ENCODE measurements around the gene MUCL3.
"Not testable (repeated sequence)": the region's sequence is repeated elsewhere in the genome, so short reads cannot be mapped to it uniquely, and the experiment has no call there.

The MUCL3 gene, protein sequence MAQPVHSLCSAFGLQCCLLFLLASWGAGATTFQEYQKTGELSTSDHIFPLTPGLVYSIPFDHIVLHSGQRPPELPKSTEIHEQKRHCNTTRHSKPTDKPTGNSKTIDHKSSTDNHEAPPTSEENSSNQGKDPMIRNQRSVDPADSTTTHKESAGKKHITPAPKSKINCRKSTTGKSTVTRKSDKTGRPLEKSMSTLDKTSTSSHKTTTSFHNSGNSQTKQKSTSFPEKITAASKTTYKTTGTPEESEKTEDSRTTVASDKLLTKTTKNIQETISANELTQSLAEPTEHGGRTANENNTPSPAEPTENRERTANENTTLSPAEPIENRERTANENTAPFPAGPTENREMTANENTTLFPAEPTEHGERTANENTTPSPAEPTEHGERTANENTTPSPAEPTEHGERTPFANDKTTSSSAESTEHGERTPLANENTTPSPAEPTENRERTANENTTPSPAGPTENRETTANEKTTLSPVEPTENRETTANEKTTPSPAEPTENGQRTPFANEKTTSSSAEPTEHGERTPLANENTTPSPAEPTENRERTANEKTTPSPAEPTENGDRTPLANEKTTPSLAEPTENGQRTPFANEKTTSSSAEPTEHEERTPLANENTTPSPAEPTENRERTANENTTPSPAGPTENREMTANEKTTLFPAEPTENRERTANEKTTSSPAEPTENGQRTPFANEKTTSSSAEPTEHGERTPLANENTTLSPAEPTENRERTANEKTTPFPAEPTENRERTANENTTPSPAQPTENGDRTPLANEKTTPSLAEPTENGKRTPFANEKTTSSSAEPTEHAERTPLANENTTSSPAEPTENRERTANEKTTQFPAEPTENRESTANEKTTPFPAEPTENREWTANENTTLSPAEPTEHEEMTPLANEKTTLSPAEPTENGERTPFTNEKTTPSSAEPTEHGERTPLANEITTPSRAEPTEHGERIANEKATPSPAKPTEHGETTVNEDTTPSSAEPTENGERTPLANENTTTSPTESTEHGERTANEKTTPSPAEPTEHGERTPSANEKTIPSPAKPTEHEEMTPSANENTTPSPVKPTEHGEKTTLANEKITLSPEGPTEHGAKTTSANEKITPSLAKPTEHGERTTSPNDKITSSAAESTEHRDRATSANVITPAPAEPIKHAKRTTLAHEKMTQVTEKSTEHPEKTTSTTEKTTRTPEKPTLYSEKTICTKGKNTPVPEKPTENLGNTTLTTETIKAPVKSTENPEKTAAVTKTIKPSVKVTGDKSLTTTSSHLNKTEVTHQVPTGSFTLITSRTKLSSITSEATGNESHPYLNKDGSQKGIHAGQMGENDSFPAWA (N-terminal part only)

DNA sequence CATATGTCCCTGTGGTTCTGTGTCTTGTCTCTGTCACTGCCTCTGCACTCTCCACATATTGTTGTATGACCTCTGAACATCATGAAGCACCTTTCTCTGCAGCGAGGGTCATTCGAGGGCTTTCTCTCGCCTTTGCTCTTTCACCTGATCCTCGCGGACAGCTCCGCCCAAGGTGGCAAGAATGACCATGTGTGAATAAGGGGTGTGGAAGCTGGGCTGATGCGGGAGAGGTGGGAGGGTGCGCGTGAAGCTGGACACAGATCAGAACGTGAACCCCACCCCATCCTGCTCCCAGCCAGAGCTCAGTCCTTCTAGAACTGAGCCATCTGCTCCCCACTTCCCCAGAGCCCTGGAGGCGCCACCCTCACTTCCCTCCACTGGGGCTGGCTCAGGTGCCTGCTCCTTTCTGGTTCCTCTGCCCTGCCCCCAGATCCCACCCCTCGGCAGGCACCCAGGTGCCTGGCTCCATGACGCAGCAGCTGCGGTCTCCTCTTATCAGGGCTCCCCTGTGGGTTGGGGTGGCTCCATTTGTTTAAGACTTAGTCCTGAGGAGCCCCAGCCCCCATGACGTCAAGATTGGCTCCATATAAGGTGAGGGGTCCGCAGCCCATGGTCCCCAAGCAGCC, at the start of gene MUCL3:
MUCL3 (plus strand) TSS at position 613 of the 626 bp plus-strand sequence. CDS start 27 bp downstream, outside the sequence.
- no peak for DNase-seq (ENCODE audit: low read depth)

DNA sequence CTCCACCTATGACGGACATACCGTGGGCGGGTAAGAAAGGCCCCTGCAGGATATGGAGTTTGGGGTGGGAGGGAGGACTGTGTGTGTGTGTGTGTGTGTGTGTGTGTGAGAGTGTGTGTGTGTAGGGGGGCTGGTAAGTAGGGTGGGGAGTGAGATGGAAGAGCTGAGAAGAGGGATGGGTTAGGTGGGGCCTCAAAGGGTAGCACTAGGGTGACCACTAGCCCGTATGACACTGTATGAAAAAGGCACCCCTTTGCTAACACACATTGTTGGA, 49.4 kb upstream of the MUCL3 start:
- no peak for DNase-seq (ENCODE audit: low read depth)

DNA sequence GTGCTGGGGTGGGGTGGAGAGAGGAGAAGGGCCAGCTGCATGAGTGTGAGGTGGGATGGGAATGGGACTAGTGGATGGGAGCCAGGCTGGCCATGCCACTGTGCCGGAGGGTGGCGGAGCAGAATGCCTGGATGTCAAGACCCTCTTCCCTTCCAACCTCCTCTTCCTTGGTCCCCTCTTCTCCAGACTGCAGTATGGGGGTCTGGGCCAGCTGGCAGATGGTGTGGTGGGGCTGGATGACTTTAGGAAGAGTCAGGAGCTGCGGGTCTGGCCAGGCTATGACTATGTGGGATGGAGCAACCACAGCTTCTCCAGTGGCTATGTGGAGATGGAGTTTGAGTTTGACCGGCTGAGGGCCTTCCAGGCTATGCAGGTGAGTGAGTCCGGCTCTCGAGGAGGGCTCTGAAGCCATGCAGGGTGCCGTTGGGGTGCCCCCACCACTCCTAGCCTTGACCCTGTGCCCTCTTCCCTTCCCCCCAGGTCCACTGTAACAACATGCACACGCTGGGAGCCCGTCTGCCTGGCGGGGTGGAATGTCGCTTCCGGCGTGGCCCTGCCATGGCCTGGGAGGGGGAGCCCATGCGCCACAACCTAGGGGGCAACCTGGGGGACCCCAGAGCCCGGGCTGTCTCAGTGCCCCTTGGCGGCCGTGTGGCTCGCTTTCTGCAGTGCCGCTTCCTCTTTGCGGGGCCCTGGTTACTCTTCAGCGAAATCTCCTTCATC, 48.8 kb upstream of the MUCL3 start:
- no peak for DNase-seq (ENCODE audit: low read depth)

DNA sequence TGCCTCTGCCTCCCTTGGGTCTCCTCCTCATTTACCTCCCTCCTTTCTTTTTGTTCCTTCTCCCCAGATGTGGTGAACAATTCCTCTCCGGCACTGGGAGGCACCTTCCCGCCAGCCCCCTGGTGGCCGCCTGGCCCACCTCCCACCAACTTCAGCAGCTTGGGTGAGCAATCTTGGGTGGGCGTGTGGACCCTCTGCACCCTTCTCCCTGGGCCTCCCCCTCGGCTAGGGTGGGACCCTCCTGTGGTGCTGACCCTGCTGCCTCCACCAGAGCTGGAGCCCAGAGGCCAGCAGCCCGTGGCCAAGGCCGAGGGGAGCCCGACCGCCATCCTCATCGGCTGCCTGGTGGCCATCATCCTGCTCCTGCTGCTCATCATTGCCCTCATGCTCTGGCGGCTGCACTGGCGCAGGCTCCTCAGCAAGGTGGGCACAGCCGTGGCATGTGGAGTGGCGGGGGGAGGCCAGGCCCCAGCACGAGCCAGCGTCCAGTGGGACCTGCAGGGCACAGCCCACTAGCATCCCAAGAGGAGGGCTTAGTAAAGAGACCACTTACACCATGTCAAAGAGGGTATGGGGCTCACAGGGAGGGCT, 47.7 kb upstream of the MUCL3 start:
- DNase-seq (ENCODE audit: low read depth), result no peak

DNA sequence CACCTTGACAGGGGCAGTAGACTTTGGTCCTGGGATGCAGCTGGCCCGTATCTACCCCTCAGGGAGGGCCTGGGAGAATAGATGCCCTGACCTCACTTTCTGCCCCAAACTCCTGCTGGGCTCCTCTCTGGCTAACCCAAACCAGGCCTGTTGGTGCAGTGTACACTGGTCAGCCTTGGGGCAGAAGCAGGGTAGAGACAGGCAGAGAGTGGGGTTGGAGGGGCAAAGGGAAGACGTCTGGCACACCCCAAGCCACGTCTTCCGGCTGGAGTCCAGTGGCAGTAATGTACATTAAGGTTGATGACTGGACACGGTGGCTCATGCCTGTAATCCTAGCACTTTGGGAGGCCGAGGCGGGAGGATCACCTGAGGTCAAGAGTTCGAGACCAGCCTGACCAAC, 47.1 kb upstream of the MUCL3 start:
- DNase-seq (ENCODE audit: low read depth), result no peak

DNA sequence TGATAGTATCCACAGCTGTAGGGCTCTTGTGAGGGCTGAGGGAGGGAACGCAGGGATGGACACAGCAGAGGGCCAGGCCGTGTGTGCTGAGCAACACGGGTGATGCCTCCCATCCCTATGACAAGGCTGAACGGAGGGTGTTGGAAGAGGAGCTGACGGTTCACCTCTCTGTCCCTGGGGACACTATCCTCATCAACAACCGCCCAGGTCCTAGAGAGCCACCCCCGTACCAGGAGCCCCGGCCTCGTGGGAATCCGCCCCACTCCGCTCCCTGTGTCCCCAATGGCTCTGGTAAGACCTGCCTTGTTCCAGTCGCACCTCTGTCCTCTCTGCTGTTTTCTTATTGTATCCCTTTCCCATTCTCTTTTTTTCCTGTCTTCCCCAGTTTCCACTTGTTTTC, 46.4 kb upstream of the MUCL3 start:
- no peak for DNase-seq (ENCODE audit: low read depth)

DNA sequence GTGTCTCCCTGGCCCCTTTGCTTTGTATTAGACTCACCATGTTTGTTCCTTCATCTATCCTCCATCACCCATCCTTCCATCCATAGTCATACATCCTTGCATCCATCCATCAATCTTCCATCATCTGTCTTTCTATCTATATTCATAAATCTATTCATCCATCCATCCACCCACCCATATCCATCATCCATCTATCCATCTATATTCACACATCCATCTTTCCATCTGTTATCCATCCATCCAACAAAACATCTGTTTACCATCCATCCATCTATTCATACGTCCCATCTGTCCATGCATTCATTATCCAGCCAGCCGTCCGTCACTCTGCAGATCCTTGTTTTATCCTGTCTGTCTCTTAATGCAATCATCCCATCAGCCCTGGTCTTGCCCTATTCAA, 45.8 kb upstream of the MUCL3 start:
- no peak for DNase-seq (ENCODE audit: low read depth)

DNA sequence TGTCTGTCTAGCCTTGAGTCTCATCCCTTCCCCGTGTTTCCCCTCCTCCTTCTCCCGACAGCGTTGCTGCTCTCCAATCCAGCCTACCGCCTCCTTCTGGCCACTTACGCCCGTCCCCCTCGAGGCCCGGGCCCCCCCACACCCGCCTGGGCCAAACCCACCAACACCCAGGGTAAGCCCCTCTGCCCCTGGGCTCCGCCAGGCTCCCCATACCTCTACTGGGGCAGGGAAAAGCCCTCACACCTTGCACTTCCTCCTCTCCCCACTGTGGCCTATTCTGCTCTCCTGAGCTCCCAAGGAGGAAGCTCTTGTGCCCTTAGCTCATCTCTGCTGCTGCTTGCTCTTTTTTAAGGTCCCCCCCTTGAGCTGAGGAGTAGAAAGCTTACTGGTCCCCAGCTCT, 45.4 kb upstream of the MUCL3 start:
- DNase-seq (ENCODE audit: low read depth), result no peak

DNA sequence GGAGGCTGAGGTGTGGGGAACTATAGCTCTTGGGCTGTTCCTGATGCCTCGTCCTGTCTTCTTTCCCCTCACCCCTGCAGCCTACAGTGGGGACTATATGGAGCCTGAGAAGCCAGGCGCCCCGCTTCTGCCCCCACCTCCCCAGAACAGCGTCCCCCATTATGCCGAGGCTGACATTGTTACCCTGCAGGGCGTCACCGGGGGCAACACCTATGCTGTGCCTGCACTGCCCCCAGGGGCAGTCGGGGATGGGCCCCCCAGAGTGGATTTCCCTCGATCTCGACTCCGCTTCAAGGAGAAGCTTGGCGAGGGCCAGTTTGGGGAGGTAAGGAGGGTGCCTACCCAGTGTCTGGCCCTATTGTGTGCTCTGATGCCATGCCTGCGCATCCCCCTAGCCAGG, 44.2 kb upstream of the MUCL3 start:
- DNase-seq (ENCODE audit: low read depth), result no peak

DNA sequence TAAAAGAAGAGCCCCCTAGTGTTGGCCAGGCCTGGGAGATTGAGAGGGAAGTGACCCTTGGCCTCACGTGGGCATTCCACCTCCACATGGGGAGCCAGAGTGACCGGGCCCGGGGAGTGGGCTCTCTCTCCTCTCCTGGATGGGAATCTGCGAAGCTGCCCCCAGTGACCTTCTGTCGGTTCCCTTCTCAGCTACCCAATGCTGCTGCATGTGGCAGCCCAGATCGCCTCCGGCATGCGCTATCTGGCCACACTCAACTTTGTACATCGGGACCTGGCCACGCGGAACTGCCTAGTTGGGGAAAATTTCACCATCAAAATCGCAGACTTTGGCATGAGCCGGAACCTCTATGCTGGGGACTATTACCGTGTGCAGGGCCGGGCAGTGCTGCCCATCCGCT, 42.9 kb upstream of the MUCL3 start:
- no peak for DNase-seq (ENCODE audit: low read depth)

DNA sequence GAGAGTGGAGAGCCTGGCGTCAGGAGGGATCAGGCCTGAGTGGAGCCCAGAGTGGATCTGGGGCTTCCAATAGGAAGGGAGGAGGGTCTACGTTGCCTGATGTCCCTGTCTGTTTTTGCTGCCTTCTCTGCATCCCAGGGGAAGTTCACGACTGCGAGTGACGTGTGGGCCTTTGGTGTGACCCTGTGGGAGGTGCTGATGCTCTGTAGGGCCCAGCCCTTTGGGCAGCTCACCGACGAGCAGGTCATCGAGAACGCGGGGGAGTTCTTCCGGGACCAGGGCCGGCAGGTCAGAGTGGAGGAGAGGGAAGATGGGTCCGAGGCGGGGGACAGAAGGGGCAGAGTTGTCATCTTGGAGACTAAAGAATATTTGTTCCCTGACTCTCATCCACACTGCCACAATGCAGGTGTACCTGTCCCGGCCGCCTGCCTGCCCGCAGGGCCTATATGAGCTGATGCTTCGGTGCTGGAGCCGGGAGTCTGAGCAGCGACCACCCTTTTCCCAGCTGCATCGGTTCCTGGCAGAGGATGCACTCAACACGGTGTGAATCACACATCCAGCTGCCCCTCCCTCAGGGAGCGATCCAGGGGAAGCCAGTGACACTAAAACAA, 41.9 kb upstream of the MUCL3 start:
- DNase-seq (ENCODE audit: low read depth), result no peak

DNA sequence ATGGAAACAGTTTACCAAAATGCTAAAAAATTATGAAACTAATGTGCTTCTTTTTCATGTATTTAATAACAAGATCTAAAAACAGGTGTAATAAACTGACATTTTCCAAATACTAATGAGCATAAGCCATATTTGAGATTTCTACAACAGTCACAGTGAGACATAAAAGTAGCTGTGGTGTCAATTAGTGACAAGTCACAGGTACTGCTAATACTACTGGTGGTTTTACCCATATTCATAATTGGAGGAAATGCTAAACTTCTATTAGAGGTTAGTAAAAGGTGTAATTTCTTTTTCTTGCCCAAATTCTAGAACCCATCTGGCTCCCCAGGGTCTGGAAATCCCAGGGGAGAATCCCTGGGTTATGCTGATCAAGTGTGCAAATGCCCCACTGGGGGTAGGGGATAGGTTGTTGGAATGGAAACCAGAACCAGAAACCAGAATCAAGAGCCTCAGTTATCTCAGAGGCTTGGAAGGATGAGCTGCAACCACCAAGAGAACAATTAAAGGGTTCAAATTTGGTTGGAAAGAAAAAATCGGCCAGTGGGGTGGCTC, 39.8 kb upstream of the MUCL3 start:
- no peak for DNase-seq (ENCODE audit: low read depth)

DNA sequence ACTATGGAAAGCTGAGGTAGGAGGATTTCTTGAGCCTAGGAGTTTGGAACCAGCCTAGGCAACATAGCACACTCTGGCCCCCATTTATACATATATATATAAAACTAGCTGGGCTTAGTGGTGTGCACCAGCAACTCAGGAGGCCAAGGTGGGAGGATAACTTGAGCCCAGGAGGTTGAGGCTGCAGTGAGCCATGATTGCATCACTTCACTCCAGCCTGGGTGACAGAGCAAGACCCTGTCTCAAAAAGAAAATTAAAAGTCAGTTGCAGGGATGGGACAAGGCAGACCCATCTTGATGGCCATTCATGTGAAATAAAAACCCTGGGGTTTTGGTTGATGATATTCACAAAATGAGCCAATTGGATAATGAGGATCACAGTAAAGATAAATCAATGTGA, 39.3 kb upstream of the MUCL3 start:
- no peak for DNase-seq (ENCODE audit: low read depth)

DNA sequence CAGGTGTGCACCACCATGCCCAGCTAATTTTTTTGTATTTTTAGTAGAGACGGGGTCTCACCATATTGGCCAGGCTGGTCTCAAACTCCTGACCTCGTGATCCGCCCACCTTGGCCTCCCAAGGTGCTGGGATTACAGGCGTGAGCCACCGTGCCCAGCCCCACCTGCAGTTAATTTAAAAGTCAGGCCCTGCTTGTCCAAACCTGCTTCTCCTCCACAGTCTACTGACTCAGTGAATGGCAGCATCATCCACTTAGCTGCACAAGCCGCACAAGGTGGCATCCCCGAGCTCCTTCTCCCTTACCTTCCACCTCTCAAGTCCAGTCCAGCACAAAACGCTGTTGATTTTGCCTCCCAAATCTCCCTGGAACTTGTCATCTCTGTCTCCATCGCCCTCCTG, 38.6 kb upstream of the MUCL3 start:
- not testable (repeated sequence) for DNase-seq (ENCODE audit: low read depth)

DNA sequence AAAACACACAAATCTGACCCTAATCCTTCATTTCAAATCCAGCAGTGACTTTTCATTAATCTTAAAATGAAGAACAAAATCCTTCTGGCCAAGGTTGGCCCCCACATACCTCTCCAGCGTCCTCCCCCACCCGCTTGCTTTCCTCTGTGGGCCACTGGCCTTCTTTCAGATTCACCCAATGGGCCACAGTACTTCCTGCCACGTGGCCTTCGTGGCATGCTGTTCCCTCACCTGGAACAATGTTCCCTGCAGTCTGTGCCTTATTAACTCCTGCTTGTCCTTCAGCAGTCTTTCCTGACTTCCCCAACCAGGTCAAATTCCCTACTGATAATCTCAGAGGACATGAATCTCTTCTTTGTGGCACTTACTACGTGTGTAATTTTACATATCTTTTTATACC, 38.1 kb upstream of the MUCL3 start:
- no peak for DNase-seq (ENCODE audit: low read depth)

DNA sequence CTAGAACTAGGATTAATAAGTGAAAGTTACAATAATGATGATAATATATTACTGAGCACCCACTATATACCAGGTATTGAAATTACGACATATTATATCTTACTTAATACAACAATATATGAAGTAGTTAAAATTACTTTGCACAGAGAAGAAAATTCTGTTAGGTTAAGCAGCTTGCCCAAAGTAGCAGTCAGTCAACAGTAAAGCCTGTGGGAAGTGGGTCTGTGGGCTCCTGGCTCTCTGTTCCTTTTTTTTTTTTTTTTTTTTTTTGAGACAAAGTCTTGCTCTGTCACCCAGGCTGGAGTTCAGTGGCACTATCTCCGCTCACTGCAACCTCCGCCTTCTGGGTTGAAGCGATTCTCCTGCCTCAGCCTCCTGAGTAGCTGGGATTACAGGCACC, 37.5 kb upstream of the MUCL3 start:
- DNase-seq (ENCODE audit: low read depth), result no peak

DNA sequence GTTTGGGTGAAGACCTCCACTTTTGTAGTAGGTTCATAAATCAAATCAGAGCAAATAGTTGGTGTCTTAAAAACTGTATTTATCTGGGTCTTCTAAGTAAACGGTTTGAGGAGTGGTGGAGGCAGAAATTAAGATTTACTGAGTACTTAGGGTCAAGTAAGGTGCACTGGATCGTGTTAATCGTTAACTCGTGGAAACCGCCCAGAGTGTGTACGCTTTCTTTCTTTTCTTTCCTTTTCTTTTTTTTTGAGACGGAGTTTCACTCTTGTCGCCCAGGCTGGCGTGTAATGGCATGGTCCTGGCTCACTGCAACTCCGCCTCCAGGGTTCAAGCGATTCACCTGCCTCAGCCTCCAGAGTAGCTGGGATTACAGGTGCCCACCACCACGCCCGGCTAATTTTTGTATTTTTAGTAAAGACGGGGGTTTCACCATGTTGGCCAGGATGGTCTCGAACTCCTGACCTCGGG, 33.4 kb upstream of the MUCL3 start:
- not testable (repeated sequence) for DNase-seq (ENCODE audit: low read depth)

DNA sequence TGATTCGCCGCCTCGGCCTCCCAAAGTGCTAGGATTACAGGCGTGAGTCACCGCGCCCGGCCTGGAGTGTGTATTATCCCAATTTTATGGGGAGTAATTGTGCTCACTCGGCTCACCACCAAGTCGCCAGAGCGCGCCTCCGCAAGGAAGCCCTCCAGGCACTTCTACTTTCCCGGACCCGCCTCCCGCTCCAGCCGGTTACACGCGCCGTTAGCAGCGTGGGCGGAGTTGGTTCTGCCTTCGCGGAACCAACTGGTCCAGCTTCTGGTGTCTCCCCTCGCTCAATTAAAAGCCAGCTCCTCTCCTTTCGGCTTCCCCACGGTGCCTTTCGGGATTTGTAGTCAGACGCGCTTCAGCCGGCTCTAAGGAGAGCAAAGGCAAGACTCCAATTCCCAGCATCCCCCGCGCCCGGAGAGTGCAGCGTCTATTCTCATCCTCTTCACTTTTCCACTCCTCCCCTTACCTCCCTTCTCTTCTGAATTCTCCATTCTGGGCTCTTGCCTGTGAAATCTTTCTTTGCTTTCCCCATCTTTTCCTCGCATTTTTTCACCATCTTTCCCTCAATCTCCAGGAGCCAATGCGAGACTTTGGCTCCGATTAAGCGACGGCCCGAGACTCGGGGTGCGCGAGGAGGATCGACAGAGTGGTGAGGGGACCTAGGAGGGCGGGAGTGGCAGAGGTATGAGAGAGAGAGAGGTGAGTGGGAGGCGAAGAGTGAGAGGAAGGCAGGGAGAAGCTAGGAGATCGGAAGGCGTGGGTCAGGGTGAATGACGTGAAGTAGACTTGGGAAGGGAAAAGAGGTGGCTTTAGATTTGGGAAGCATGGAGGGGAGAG, 32.8 kb upstream of the MUCL3 start, which contains the start of gene GTF2H4:
GTF2H4 (plus strand) TSS at position 450 of the 834 bp plus-strand sequence.
- DNase-seq (ENCODE audit: low read depth), result peak; percentile 98

DNA sequence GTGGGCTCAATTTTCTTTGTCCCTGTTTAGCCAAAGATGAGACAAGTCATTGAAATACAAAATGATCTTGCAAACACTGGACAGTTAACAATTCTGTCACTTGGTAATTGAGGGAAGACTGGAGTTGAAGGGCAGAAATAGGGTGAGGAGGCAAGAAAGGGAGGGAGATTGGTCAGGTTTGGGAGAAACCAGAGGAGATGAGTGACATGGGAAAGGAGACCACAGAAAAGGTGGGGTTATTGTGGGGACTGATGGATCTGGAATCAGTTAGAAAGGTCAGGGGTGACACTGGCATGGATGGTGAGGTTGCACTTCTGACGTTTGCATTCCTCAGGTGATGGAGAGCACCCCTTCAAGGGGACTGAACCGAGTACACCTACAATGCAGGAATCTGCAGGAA, 32.1 kb upstream of the MUCL3 start:
- no peak for DNase-seq (ENCODE audit: low read depth)

Measured in GM04503 (cell line).